ENCODE data around the gene BSG.

DNA sequence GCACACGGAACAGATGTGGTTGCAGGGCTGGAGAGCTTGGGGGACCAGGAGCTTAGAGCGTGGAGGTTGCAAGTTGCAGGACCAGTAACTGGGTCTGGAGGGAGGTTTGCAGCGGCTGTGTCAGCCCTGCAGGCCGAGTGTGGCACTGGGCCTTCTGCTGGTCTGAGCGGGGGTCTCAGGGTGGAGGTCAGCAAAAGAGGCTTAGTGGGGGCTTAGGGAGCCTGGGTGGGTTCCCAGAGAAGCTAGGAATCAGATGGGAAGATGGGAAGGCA, 11.5 kb downstream of the BSG start:
- no peak for TF ChIP-seq TRIM28 (IDR thresholded peaks at IDR 0.05; ENCODE audit: borderline replicate concordance, low read length)
- TF ChIP-seq, protein P1, sequence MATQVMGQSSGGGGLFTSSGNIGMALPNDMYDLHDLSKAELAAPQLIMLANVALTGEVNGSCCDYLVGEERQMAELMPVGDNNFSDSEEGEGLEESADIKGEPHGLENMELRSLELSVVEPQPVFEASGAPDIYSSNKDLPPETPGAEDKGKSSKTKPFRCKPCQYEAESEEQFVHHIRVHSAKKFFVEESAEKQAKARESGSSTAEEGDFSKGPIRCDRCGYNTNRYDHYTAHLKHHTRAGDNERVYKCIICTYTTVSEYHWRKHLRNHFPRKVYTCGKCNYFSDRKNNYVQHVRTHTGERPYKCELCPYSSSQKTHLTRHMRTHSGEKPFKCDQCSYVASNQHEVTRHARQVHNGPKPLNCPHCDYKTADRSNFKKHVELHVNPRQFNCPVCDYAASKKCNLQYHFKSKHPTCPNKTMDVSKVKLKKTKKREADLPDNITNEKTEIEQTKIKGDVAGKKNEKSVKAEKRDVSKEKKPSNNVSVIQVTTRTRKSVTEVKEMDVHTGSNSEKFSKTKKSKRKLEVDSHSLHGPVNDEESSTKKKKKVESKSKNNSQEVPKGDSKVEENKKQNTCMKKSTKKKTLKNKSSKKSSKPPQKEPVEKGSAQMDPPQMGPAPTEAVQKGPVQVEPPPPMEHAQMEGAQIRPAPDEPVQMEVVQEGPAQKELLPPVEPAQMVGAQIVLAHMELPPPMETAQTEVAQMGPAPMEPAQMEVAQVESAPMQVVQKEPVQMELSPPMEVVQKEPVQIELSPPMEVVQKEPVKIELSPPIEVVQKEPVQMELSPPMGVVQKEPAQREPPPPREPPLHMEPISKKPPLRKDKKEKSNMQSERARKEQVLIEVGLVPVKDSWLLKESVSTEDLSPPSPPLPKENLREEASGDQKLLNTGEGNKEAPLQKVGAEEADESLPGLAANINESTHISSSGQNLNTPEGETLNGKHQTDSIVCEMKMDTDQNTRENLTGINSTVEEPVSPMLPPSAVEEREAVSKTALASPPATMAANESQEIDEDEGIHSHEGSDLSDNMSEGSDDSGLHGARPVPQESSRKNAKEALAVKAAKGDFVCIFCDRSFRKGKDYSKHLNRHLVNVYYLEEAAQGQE (tag by site-specific recombination; IDR thresholded peaks at IDR 0.05): no peak
